T1000 (cell line): ENCODE results near the gene PRR7.

Source experiments
- DNase-seq: peaks from one replicate; lab custom pipeline; 2025; ENCODE audit warnings: mixed read lengths; lab: John Stamatoyannopoulos, UW

PRR7 gene

GRCh38 chr5:177425196-177425800 is 21.3 kb upstream of the PRR7 start:
- DNase-seq = no peak

GRCh38 chr5:177425801-177426565 is 20.6 kb upstream of the PRR7 start:
- DNase-seq = peak; percentile 99

GRCh38 chr5:177426566-177427210 is 19.9 kb upstream of the PRR7 start, which contains the start of gene GRK6:
GRK6 (plus strand) TSS chr5:177426676; CDS start chr5:177426846, 170 bp downstream.
- DNase-seq = no peak

- no peak for DNase-seq
These were observed 19.3 kb upstream of the PRR7 start for GRCh38 chr5:177427211-177427822.

- DNase-seq = no peak
These were observed 18.6 kb upstream of the PRR7 start for GRCh38 chr5:177427919-177428573.

GRCh38 chr5:177428574-177429217 is 17.9 kb upstream of the PRR7 start:
- DNase-seq = no peak

- no peak for DNase-seq
These were observed 17.2 kb upstream of the PRR7 start for GRCh38 chr5:177429248-177430040.

GRCh38 chr5:177430140-177430951 is 16.3 kb upstream of the PRR7 start:
- no peak for DNase-seq

- DNase-seq = no peak
These were observed 15.7 kb upstream of the PRR7 start for GRCh38 chr5:177430972-177431316.

GRCh38 chr5:177431317-177432142 is 15.1 kb upstream of the PRR7 start:
- DNase-seq = no peak

- no peak for DNase-seq
These were observed 14.3 kb upstream of the PRR7 start for GRCh38 chr5:177432143-177432838.

- DNase-seq = no peak
These were observed 13.6 kb upstream of the PRR7 start for GRCh38 chr5:177432839-177433657.

GRCh38 chr5:177433658-177434217 is 12.9 kb upstream of the PRR7 start:
- DNase-seq = no peak

- DNase-seq = no peak
These were observed 12.2 kb upstream of the PRR7 start for GRCh38 chr5:177434437-177434836.

GRCh38 chr5:177434942-177435738 is 11.5 kb upstream of the PRR7 start:
- DNase-seq = no peak

GRCh38 chr5:177435847-177436536 is 10.6 kb upstream of the PRR7 start:
- DNase-seq = no peak
